Upper lobe of left lung (tissue), 6 donors: ENCODE results near the gene TP53TG5. TPM values are rescaled to one million over a fixed set of nuclear protein-coding genes. Genes with fewer than 3 reads are reported as not detected.

Experiments used
- ATAC-seq, 2 donors: fragments of 200-7000 bp; cut with Tn5 transposase; one replicate each; pipeline ENCODE4 v1.9.1; 2022; ENCODE audit warnings: mild to moderate bottlenecking in 2 of 2, moderate library complexity in 2 of 2; ENCODE audit not compliant: low FRiP score in 2 of 2
- DNase-seq, 2 donors: peaks; one replicate each; pipeline ENCODE4 v3.0.0-alpha.2; 2019 to 2020
- H3K27ac ChIP-seq, 4 donors: fragments of 200-600 bp; sonication (generic); one replicate each; pipeline ENCODE4 v1.5.1; 2016 to 2019
- H3K27me3 ChIP-seq, 4 donors: fragments of 200-600 bp; sonication (generic); one replicate each; pipeline ENCODE4 v1.5.1; 2017 to 2019
- H3K36me3 ChIP-seq, 4 donors: fragments of 200-600 bp; sonication (generic); one replicate each; pipeline ENCODE4 v1.5.1; 2016 to 2019
- H3K4me1 ChIP-seq, 4 donors: fragments of 200-600 bp; sonication (generic); one replicate each; pipeline ENCODE4 v1.5.1; 2018 to 2019
- H3K4me3 ChIP-seq, 4 donors: fragments of 200-600 bp; sonication (generic); one replicate each; pipeline ENCODE4 v1.5.1; 2017 to 2019; ENCODE audit warnings: mild to moderate bottlenecking in 2 of 4, moderate library complexity in 1 of 4
- H3K9me3 ChIP-seq, 4 donors: fragments of 200-600 bp; sonication (generic); one replicate each; pipeline ENCODE4 v1.5.1; 2018 to 2019
- EP300 ChIP-seq, 4 donors: sonication (generic); formaldehyde crosslinking; IDR thresholded peaks; one replicate each; pipeline ENCODE4 v1.5.1; 2017; ENCODE audit warnings: antibody characterized with exemption in 4 of 4, control low read depth in 2 of 4
- POLR2A ChIP-seq, 4 donors: fragments of 450-650 bp; IDR thresholded peaks; one replicate each; pipeline ENCODE4 v1.5.1; 2016 to 2017; ENCODE audit warnings: antibody characterized with exemption in 4 of 4, mild to moderate bottlenecking in 2 of 4
- POLR2AphosphoS5 ChIP-seq, 2 donors: sonication (generic); formaldehyde crosslinking; IDR thresholded peaks; one replicate each; pipeline ENCODE4 v1.5.1; 2017; ENCODE audit warnings: antibody characterized with exemption in 2 of 2
- WGBS, 2 donors: methylation state at CpG; one replicate each; pipeline ENCODE4 v1.1.5; 2017 to 2018; 5-methylcytosine and 5-hydroxymethylcytosine counted together
- total RNA-seq, 6 donors: library from RNA; depleted of rRNA in 4 of 6; stranded (reverse); fragments of >200 nt in 4 of 6; gene quantifications; one replicate each; pipeline versions ENCODE4 v1.1.0 to v1.2.1, GENCODE V29; 2016 to 2021
- TF ChIP-seq, protein P1 (sequence below), 6 experiments: fragments of 450-650 bp in 4 of 6; fragments of 200-600 bp in 2 of 6; sonication (generic) in 2 of 6; IDR thresholded peaks; one replicate each; pipeline ENCODE4 v1.5.1; 2016 to 2019; ENCODE audit warnings: antibody characterized with exemption in 6 of 6
- donor health status: DM: no; HTN: no; CAD: no; lungs with moderate emphysema.
- donor health status: DM: no; HTN: yes; CAD: no; lungs with severe emphysema.

Gene TP53TG5
- total RNA-seq, 6 donors from 2014 or later = not detected

DNA sequence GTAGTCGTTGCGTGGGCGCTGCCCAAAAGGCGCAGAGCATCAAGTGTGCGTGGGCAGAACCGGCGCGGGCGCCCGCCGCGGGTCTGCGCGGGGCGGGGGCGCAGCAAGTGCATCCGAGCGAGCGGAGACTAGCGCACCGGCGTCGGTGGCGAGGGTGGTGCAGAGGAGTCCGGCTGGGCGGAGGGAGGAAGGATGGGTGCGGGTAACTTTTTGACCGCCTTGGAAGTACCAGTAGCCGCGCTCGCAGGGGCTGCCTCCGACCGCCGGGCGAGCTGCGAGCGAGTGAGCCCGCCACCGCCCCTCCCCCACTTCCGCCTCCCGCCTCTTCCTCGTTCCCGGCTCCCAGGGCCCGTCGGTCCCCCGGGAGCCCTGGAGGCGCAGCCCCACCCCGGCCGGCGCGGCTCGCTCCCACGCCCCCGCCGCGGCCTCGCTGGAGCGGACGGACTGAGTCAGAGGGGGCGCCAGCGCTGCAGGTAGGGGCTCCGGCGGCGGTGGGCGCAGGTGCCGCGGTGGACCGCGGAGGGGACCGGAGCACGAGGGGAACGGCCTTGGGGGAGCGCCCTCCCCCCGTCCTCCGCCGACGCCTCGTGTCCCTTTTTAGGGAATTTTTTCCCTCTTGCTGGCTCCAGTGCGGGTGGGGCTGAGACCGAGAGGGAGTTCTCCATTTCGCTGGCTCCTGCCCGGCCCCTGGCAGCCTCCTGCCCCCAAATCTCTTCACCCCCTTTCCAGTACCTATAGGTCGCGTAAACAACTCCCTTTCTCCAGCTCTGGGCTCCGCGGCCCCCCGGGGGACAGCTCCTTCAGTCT lies 28.3 kb upstream of the TP53TG5 start:
- peak overlapping the region; percentile 86 to 94 (median 91) for H3K27ac ChIP-seq
- no peaks in the 10 kb centered on the region for H3K9me3 ChIP-seq
- TF ChIP-seq, protein P1, sequence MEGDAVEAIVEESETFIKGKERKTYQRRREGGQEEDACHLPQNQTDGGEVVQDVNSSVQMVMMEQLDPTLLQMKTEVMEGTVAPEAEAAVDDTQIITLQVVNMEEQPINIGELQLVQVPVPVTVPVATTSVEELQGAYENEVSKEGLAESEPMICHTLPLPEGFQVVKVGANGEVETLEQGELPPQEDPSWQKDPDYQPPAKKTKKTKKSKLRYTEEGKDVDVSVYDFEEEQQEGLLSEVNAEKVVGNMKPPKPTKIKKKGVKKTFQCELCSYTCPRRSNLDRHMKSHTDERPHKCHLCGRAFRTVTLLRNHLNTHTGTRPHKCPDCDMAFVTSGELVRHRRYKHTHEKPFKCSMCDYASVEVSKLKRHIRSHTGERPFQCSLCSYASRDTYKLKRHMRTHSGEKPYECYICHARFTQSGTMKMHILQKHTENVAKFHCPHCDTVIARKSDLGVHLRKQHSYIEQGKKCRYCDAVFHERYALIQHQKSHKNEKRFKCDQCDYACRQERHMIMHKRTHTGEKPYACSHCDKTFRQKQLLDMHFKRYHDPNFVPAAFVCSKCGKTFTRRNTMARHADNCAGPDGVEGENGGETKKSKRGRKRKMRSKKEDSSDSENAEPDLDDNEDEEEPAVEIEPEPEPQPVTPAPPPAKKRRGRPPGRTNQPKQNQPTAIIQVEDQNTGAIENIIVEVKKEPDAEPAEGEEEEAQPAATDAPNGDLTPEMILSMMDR (IDR thresholded peaks at IDR 0.05) = no peak
- peak; percentile 25 to 60 (median 36) for TF ChIP-seq POLR2A (IDR thresholded peaks at IDR 0.05)
- no peak for TF ChIP-seq EP300 (IDR thresholded peaks at IDR 0.05)
- peak; percentile 67 to 71 for TF ChIP-seq POLR2AphosphoS5 (IDR thresholded peaks at IDR 0.05)
- ATAC-seq = peak; percentile 19 to 89
- peaks cover 0 to 28% (median 13%) of the 10 kb centered on the region in 4 donors for H3K36me3 ChIP-seq
- H3K27me3 ChIP-seq = no peaks in the 10 kb centered on the region
- 0 to 2% methylated on average over 27 to 60 of the region's 87 CpGs for WGBS, 2 donors
- peak; percentile 73 to 92 for DNase-seq
- peaks cover 13 to 18% (median 15%) of the 10 kb centered on the region in 4 donors for H3K4me1 ChIP-seq
- peak overlapping the region; percentile 60 to 87 (median 76) for H3K4me3 ChIP-seq

DNA sequence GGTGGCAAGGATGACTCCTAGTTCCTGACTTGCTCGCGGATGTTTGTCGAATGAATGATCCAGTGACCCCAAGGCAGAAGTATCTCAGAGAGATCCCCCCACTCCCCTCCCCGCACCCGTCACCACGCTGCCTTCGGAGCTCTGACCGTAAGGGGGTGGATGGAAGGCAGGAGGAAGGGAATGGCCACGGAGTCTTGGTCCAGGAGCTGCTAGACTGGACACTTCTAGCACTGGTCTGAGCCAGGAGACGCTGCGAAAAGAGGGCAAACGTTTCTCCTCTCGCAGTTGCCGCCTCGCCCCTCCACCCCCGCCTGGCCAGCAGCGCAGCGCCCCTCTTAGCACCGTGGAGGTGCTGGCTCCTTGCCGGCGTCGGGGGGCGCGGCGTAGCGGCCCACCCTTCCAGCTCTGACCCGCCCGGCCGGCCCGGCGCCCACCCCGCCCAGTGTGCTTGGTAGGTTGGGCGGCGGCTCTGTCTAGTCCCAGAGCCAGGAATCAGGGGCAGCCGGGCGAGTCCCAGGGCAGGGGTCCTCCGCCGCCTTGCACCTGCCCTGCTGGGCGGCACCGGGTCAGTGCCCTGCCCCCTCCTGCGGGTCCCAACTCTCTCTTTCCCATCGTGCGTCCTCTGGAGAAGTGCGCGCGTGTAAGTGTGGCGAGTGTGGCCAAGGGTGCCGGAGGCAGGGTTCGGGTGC lies 27.6 kb upstream of the TP53TG5 start:
- Histone ChIP-seq H3K27me3 (no peaks in the 10 kb centered on the region), H3K27ac (peak overlapping the region; percentile 86 to 94 (median 91)), H3K4me1 (peaks cover 13 to 18% (median 15%) of the 10 kb centered on the region in 4 donors), H3K4me3 (peak overlapping the region; percentile 60 to 87 (median 76)), H3K36me3 (peaks cover 0 to 21% (median 11%) of the 10 kb centered on the region in 4 donors), H3K9me3 (peaks cover 0 to 5% (median 3%) of the 10 kb centered on the region in 4 donors)
- ATAC-seq (peak; percentile 16 to 69), DNase-seq (peak in 1 of 2 donors; percentile 90)
- no peak for TF ChIP-seq POLR2A (IDR thresholded peaks at IDR 0.05)
- TF ChIP-seq, protein P1 (IDR thresholded peaks at IDR 0.05) = no peak
- TF ChIP-seq POLR2AphosphoS5 (IDR thresholded peaks at IDR 0.05) = no peak
- no peak for TF ChIP-seq EP300 (IDR thresholded peaks at IDR 0.05)
- WGBS, 2 donors = 2 to 9% methylated on average over 19 to 24 of the region's 49 CpGs

DNA sequence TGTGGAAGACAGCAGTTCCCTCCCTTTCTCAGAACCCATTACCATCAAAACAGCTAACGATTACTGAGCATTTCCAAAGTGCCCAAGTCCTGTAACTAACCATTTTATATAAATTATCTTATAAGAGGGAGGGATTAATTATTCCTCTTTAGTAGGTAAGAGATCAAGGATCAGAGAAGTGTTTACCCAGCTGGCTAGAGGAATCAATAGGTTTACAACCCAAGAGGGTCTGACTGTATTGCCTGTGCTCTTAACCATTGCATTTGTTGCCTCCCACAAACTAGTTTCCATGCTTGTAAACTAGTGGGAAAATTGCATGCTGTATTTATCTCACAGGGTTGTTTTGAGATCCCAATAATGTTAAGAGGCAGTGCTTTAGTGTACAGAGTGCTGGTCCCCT lies 26.3 kb upstream of the TP53TG5 start:
- no peak for ATAC-seq
- no peak for TF ChIP-seq POLR2AphosphoS5 (IDR thresholded peaks at IDR 0.05)
- TF ChIP-seq, protein P1 (IDR thresholded peaks at IDR 0.05) = no peak
- no peak for TF ChIP-seq EP300 (IDR thresholded peaks at IDR 0.05)
- no peak for TF ChIP-seq POLR2A (IDR thresholded peaks at IDR 0.05)
- peaks cover 13 to 18% (median 15%) of the 10 kb centered on the region in 4 donors for H3K4me1 ChIP-seq

DNA sequence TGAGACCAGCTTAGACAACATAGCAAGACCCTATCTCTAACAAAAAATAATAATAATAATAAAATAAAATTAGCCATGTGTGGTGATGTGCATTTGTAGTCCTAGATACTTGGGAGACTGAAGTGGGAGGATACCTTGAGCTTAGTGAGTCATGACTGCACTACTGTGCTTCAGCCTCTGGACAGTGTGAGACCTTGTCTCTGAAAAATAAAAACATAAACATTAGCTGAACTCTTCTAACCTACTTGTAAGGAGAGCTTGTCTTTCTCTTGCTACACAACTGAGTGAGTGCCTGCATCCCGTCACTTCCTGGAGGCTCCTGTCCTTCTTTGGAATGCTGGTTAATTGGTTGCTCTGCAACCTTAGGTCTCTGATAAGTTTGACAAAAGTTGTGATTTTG lies 24.8 kb upstream of the TP53TG5 start:
- H3K4me3 ChIP-seq = no peak overlapping the region
- H3K9me3 ChIP-seq = peaks cover 0 to 11% (median 8%) of the 10 kb centered on the region in 4 donors
- TF ChIP-seq POLR2AphosphoS5 (IDR thresholded peaks at IDR 0.05) = no peak
- TF ChIP-seq, protein P1 (IDR thresholded peaks at IDR 0.05) = no peak
- no peak for TF ChIP-seq POLR2A (IDR thresholded peaks at IDR 0.05)
- TF ChIP-seq EP300 (IDR thresholded peaks at IDR 0.05) = no peak
- 96 to 100% methylated on average over 1 of the region's 1 CpG for WGBS, 2 donors
- DNase-seq (no peak), ATAC-seq (no peak)
- no peaks in the 10 kb centered on the region for H3K27me3 ChIP-seq
- H3K36me3 ChIP-seq = no peaks in the 10 kb centered on the region
- peaks cover 7 to 14% (median 10%) of the 10 kb centered on the region in 4 donors for H3K4me1 ChIP-seq
- H3K27ac ChIP-seq = no peak overlapping the region

More for the DNA sequence above, 26.3 kb upstream of the TP53TG5 start:
- no peak for DNase-seq
- peaks cover 0 to 9% (median 1%) of the 10 kb centered on the region in 4 donors for H3K36me3 ChIP-seq
- no peak overlapping the region for H3K27ac ChIP-seq
- no peaks in the 10 kb centered on the region for H3K27me3 ChIP-seq
- peaks cover 0 to 11% (median 8%) of the 10 kb centered on the region in 4 donors for H3K9me3 ChIP-seq
- WGBS, 2 donors = 60 to 70% methylated on average over 1 of the region's 1 CpG
- H3K4me3 ChIP-seq = no peak overlapping the region
